SJSA1 (cell line): ENCODE measurements around the gene DAPK2. TPM values are rescaled to one million over a fixed set of nuclear protein-coding genes. Genes with fewer than 3 reads are reported as not detected.
"Not testable (repeated sequence)": the region's sequence is repeated elsewhere in the genome, so short reads cannot be mapped to it uniquely, and the experiment has no call there.

Experiments used
- DNase-seq, 2 experiments: peaks; one replicate each; pipeline ENCODE4 v3.0.0-alpha.2; 2015 to 2020; ENCODE audit warnings: low spot score in 2 of 2, low read depth in 1 of 2
- H3K27ac ChIP-seq: fragments of 250-450 bp; sonication (Bioruptor Pico); 2 replicates; pipeline ENCODE4 v1.5.1; 2020; ENCODE audit warnings: mild to moderate bottlenecking, moderate library complexity
- H3K27me3 ChIP-seq: fragments of 250-450 bp; sonication (Bioruptor Pico); replicated peaks from 2 replicates; pipeline ENCODE4 v1.5.1; 2020; ENCODE audit warnings: mild to moderate bottlenecking, moderate library complexity
- H3K36me3 ChIP-seq: fragments of 250-450 bp; sonication (Bioruptor Pico); 2 replicates; pipeline ENCODE4 v1.5.1; 2020; ENCODE audit warnings: mild to moderate bottlenecking
- H3K4me1 ChIP-seq: fragments of 250-450 bp; sonication (Bioruptor Pico); replicated peaks from 2 replicates; pipeline ENCODE4 v1.6.1; 2021; ENCODE audit warnings: mild to moderate bottlenecking
- H3K4me3 ChIP-seq: fragments of 250-450 bp; sonication (Bioruptor Pico); 2 replicates; pipeline ENCODE4 v1.5.1; 2020; ENCODE audit warnings: mild to moderate bottlenecking
- H3K9me3 ChIP-seq: fragments of 250-450 bp; sonication (Bioruptor Pico); replicated peaks from 2 replicates; pipeline ENCODE4 v1.5.1; 2020; ENCODE audit warnings: mild to moderate bottlenecking
- total RNA-seq: library from RNA; depleted of rRNA; stranded (reverse); fragments of >200 nt; shearing (Covaris generic); gene quantifications from 2 replicates; pipeline ENCODE4 v1.2.3, GENCODE V29; 2014

Gene DAPK2
- total RNA-seq, 1 experiment from 2014 or later = 0.34 TPM

DNA sequence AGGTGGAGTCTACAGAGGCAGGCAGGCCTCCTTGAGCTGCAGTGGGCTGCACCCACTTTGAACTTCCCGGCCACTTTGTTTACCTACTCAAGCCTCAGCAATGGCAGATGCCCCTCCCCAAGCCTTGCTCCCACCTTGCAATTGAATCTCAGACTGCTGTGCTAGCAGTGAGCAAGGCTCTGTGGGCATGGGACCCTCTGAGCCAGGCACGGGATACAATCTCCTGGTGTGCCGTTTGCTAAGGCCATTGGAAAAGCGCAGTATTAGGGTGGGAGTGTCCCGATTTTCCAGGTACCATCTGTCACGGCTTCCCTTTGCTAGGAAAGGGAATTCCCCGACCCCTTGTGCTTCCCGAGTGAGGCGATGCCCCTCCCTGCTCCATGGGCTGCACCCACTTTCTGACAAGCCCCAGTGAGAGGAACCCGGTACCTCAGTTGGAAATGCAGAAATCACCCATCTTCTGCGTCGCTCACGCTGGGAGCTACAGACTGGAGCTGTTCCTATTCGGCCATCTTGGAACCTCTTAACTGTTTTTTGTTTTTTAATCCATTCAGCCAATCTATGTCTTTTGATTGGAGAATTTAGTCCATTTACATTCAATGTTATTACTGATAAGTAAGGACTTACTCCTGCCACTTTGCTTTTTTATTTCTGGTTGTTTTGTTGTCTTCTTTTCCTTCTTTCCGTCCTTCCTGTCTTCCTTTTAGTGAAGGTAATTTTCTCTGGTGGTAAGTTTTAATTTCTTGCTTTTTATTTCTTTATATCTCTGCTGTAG lies 83.2 kb downstream of the DAPK2 start:
- H3K4me3 ChIP-seq, H3K36me3 ChIP-seq, H3K4me1 ChIP-seq, H3K9me3 ChIP-seq, H3K27ac ChIP-seq, H3K27me3 ChIP-seq: not testable (repeated sequence)
- DNase-seq = peak in 1 of 2 experiments; percentile 23

GRCh38 chr15:63953524-63953923 lies 92.8 kb downstream of the DAPK2 start:
- Histone ChIP-seq H3K9me3 (no peaks in the 10 kb centered on the region), H3K4me3 (no peak overlapping the region), H3K4me1 (peaks cover 13% of the 10 kb centered on the region), H3K27me3 (no peaks in the 10 kb centered on the region), H3K36me3 (no peaks in the 10 kb centered on the region), H3K27ac (no peak overlapping the region)
- DNase-seq = no peak

DNA sequence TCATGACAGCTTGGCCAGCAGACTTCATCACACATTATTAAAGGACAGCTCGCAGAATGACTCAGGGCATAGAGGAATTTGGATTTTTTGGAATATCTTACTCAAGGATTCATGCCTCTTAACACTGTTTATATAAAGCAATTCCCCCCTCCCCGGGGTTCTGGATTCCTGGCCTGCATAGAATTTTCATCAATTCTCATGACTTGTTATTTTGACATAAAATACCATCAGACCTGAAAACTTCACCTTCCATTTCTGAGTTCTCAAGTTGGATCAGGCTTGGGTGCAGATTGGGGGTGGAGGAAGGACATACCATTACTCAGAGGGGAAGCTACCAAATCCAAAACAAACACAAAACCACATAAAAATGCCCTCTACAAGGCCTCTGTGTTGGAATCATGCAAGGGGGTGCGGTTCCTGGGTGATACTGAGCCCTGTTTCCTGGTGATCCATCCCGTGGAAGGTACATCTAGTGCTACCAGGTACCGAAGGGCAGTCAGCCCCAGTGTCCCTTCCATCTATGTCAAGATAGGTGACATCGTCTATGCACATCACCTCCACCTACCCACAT lies 95.3 kb downstream of the DAPK2 start:
- H3K4me3 ChIP-seq = no peak overlapping the region
- H3K27ac ChIP-seq = peak overlapping the region; percentile 12; the same call in 1 of the 2 replicates
- no peaks in the 10 kb centered on the region for H3K9me3 ChIP-seq
- no peaks in the 10 kb centered on the region for H3K36me3 ChIP-seq
- no peaks in the 10 kb centered on the region for H3K27me3 ChIP-seq
- H3K4me1 ChIP-seq = peaks cover 13% of the 10 kb centered on the region
- peak in 1 of 2 experiments; percentile 67 for DNase-seq

DNA sequence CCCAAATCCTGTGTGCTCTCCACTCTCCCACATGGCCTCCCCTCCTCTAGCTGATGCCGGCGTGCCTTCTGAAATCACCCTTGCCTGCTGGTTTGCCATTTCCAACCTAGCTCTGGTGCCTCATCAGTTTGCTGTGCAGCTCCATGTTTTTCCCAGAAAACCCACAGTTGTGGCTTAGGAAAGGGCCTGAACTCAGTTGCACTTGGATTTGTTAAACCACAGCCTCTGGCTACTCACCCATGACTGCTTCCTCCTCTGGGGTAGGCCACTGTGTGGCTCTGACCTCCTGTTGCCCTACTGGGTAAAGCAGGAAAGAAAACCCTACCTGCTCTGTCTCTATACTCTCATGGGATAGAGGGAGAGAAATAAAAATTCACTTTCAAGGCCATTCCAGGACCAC lies 97.3 kb downstream of the DAPK2 start:
- no peak overlapping the region for H3K4me3 ChIP-seq
- no peaks in the 10 kb centered on the region for H3K36me3 ChIP-seq
- H3K27ac ChIP-seq = no peak overlapping the region
- no peaks in the 10 kb centered on the region for H3K27me3 ChIP-seq
- no peak for DNase-seq
- no peaks in the 10 kb centered on the region for H3K9me3 ChIP-seq
- H3K4me1 ChIP-seq = peaks cover 13% of the 10 kb centered on the region

DNA sequence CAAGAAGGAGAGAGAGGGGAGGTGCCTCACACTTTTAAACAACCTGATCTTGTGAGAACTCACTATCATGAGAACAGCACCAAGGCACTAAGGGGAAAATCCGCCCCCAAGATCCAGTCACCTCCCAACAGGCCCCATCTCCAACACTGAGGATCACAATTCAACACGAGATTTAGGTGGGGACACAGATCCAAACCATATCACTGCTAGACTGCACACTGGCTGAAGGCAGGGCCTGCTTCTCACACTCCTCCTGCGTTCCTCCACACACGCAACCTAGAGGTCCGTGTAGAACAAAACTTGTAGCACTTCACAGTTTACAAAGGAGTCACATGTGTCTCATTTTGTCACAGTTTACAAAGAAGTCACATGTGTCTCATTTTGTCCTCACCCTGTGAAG lies 97.8 kb downstream of the DAPK2 start:
- no peaks in the 10 kb centered on the region for H3K27me3 ChIP-seq
- no peaks in the 10 kb centered on the region for H3K36me3 ChIP-seq
- peaks cover 13% of the 10 kb centered on the region for H3K4me1 ChIP-seq
- no peak for DNase-seq
- H3K4me3 ChIP-seq = no peak overlapping the region
- no peaks in the 10 kb centered on the region for H3K9me3 ChIP-seq
- H3K27ac ChIP-seq = no peak overlapping the region

- Histone ChIP-seq H3K4me1 (peaks cover 13% of the 10 kb centered on the region), H3K9me3 (no peaks in the 10 kb centered on the region), H3K36me3 (no peaks in the 10 kb centered on the region), H3K4me3 (no peak overlapping the region), H3K27ac (no peak overlapping the region), H3K27me3 (no peaks in the 10 kb centered on the region)
- no peak for DNase-seq
Measured at GRCh38 chr15:63947228-63947627, 99.1 kb downstream of the DAPK2 start.

- H3K4me1 ChIP-seq = peaks cover 13% of the 10 kb centered on the region
- H3K4me3 ChIP-seq = no peak overlapping the region
- no peaks in the 10 kb centered on the region for H3K36me3 ChIP-seq
- H3K27ac ChIP-seq = no peak overlapping the region
- no peaks in the 10 kb centered on the region for H3K27me3 ChIP-seq
- H3K9me3 ChIP-seq = no peaks in the 10 kb centered on the region
- no peak for DNase-seq
Measured at GRCh38 chr15:63946524-63947065, 99.7 kb downstream of the DAPK2 start.

DNA sequence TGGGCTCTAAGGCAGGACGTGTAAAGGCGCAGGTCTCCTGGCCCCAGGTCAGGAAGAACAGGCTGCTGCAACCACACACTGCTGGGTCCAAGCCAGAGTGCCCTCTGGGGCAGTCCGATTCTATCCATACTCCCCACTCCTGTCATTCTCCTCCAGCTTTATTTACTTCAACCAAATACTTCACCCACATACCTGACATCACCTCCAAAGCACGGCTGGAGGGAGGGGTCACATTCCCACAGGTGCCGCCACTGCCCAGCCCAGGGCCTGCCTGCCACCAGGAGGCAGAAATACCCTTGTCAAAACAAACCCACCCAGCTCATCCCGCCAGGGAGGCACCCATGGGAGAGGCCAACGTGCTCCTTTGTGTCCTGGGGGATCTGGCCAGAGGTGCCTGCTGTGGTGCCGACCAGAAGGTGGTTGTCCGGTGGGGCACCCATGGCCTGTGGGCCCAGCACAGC lies 100.4 kb downstream of the DAPK2 start:
- Histone ChIP-seq H3K4me1 (peaks cover 8% of the 10 kb centered on the region), H3K9me3 (no peaks in the 10 kb centered on the region), H3K27ac (no peak overlapping the region), H3K36me3 (no peaks in the 10 kb centered on the region), H3K27me3 (no peaks in the 10 kb centered on the region), H3K4me3 (no peak overlapping the region)
- DNase-seq = no peak

- Histone ChIP-seq H3K27me3 (no peaks in the 10 kb centered on the region), H3K36me3 (no peaks in the 10 kb centered on the region), H3K4me3 (no peak overlapping the region), H3K9me3 (no peaks in the 10 kb centered on the region), H3K27ac (no peak overlapping the region), H3K4me1 (peaks cover 1% of the 10 kb centered on the region)
- peak; percentile 46 to 61 for DNase-seq
Measured at GRCh38 chr15:63945007-63945788, 101.1 kb downstream of the DAPK2 start.

DNA sequence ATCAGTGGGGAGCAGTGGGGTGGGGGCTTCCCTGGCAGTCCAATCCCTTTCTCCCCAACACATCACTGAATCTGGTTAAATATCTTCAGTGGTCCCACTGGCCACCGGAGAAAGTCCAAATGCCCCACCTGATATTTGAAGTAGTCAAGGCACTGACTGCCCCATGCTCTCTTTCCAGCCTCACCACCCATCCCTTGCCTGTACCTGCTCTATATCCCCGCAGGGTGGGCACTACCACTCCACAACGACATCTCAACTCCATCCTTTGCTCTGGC lies 101.7 kb downstream of the DAPK2 start:
- H3K27me3 ChIP-seq = no peaks in the 10 kb centered on the region
- H3K4me1 ChIP-seq = peaks cover 5% of the 10 kb centered on the region
- no peak for DNase-seq
- H3K4me3 ChIP-seq = no peak overlapping the region
- H3K9me3 ChIP-seq = no peaks in the 10 kb centered on the region
- H3K27ac ChIP-seq = no peak overlapping the region
- no peaks in the 10 kb centered on the region for H3K36me3 ChIP-seq

DNA sequence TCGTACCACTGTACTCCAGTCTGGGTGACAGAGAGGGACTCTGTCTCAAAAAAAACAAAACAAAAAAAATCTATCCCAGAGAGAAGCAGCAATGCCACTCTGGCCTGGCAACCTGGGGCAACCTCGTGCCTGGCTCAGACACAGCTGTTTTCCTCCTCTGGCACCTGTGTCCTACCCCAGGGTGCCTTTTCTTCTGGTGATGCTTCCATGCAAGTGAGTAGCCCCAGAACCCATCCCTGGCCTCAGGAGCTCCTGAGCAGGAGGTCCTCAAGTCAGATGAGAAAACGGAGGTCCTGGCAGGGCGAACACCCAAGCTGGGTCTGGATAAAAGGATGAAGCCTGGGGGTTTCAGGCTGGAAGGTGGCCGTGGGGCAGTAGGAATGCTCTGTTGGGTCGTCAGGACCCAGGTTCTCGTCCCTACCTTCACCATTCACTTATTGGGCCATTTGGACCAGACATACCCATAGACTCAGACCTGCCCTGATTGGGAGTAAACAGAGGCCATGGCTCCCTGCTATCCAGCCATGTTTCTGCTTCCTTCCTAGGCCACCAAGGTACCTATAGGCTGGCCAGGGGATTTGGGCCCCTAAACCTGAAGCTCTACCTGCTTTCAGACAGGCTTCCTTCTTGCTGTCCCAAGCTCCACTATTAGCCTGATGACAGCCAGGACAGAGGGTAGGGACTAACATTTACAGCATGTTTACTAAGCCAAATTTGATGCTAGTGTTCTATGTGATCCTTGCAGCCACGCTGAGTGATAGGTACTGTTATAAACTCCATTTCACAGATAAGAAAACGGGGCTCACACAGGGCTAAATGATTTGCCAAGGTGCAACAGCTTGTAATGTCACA lies 102.2 kb downstream of the DAPK2 start:
- no peak overlapping the region for H3K27ac ChIP-seq
- H3K9me3 ChIP-seq = no peaks in the 10 kb centered on the region
- H3K4me3 ChIP-seq = no peak overlapping the region
- H3K4me1 ChIP-seq = peaks cover 8% of the 10 kb centered on the region
- no peaks in the 10 kb centered on the region for H3K36me3 ChIP-seq
- no peaks in the 10 kb centered on the region for H3K27me3 ChIP-seq
- no peak for DNase-seq

- H3K9me3 ChIP-seq = no peaks in the 10 kb centered on the region
- no peaks in the 10 kb centered on the region for H3K27me3 ChIP-seq
- H3K36me3 ChIP-seq = no peaks in the 10 kb centered on the region
- no peak overlapping the region for H3K27ac ChIP-seq
- H3K4me3 ChIP-seq = no peak overlapping the region
- H3K4me1 ChIP-seq = peaks cover 8% of the 10 kb centered on the region
- no peak for DNase-seq
Measured at GRCh38 chr15:63942486-63943365, 103.6 kb downstream of the DAPK2 start.
